Gastrocnemius medialis (tissue), 4 donors: ENCODE measurements around the gene OR8D4.

Experiments
- CTCF ChIP-seq, 5 experiments: fragments of 450-650 bp in 3 of 5; fragments of 200-600 bp in 2 of 5; sonication (generic) in 2 of 5; IDR thresholded peaks in 4 of 5; conservative IDR thresholded peaks in 1 of 5; 1 replicate in 4 of 5; 2 replicates in 1 of 5; pipeline ENCODE4 v1.5.1; 2016 to 2019; ENCODE audit warnings: antibody characterized with exemption in 5 of 5, mild to moderate bottlenecking in 3 of 5, moderate library complexity in 3 of 5
- POLR2A ChIP-seq, 2 donors: fragments of 450-650 bp; IDR thresholded peaks; one replicate each; pipeline ENCODE4 v1.6.1; 2017; ENCODE audit warnings: antibody characterized with exemption in 2 of 2, mild to moderate bottlenecking in 2 of 2, moderate library complexity in 2 of 2

- TF ChIP-seq POLR2A (IDR thresholded peaks at IDR 0.05) (no peak), CTCF (IDR thresholded peaks at IDR 0.05 in 4 of 5, conservative IDR thresholded peaks at IDR 0.05 in 1 of 5) (no peak)
These were observed 41.8 kb downstream of the OR8D4 start, which contains the start of gene OR6T1 for GRCh38 chr11:123943738-123944137.
